CD8-positive, alpha-beta memory T cell (primary cell): ENCODE measurements around the gene DUSP18. TPM values are rescaled to one million over a fixed set of nuclear protein-coding genes. Genes with fewer than 3 reads are reported as not detected.

Source experiments
- CTCF ChIA-PET: fragments of 350-600 bp; sonication (Branson Sonifier 250); formaldehyde crosslinking; loops from one replicate; lab custom pipeline; 2021; ENCODE audit warnings: antibody characterized with exemption; lab: Charles Lee
- POLR2A ChIA-PET: fragments of 350-600 bp; sonication (Branson Sonifier 250); formaldehyde crosslinking; loops from one replicate; lab custom pipeline; 2021; ENCODE audit warnings: antibody characterized with exemption; lab: Charles Lee
- DNase-seq, 5 donors: peaks; one replicate each; pipeline versions ENCODE4 v3.0.0 to v3.0.0-alpha.2; 2020 to 2022; ENCODE audit warnings: mixed read lengths in 1 of 5
- H3K27ac ChIP-seq: one replicate; pipeline ENCODE4 v1.7.0; 2013; ENCODE audit warnings: low read depth, mild to moderate bottlenecking, low read length, moderate library complexity
- H3K27me3 ChIP-seq: 2 replicates; pipeline ENCODE4 v1.7.0; 2013; ENCODE audit warnings: low read length, mild to moderate bottlenecking; ENCODE audit not compliant: insufficient read depth, poor library complexity, severe bottlenecking
- H3K36me3 ChIP-seq: 2 replicates; pipeline ENCODE4 v1.7.0; 2013; ENCODE audit warnings: mild to moderate bottlenecking, low read length, moderate library complexity; ENCODE audit not compliant: insufficient read depth
- H3K4me1 ChIP-seq: 2 replicates; pipeline ENCODE4 v1.7.0; 2013; ENCODE audit warnings: mild to moderate bottlenecking, low read length, moderate library complexity; ENCODE audit not compliant: insufficient read depth
- H3K4me3 ChIP-seq: 2 replicates; pipeline ENCODE4 v1.7.0; 2013; ENCODE audit warnings: mild to moderate bottlenecking, low read length
- H3K9me3 ChIP-seq: 2 replicates; pipeline ENCODE4 v1.7.0; 2013; ENCODE audit warnings: mild to moderate bottlenecking, low read length
- H3K27ac Mint-ChIP-seq, 8 donors: one replicate each; pipeline ENCODE4 v1.8.0; 2020 to 2021; ENCODE audit warnings: mixed read lengths in 8 of 8, mild to moderate bottlenecking in 6 of 8, inconsistent platforms in 3 of 8, moderate library complexity in 3 of 8
- H3K27me3 Mint-ChIP-seq, 2 donors: one replicate each; pipeline ENCODE4 v1.8.0; 2020 to 2021; ENCODE audit warnings: mixed read lengths in 2 of 2, mild to moderate bottlenecking in 1 of 2, moderate library complexity in 1 of 2
- H3K36me3 Mint-ChIP-seq, 3 donors: one replicate each; pipeline ENCODE4 v1.8.0; 2020 to 2021; ENCODE audit warnings: mixed read lengths in 3 of 3, inconsistent platforms in 1 of 3, mild to moderate bottlenecking in 1 of 3
- H3K4me1 Mint-ChIP-seq, 3 donors: one replicate each; pipeline ENCODE4 v1.8.0; 2020 to 2021; ENCODE audit warnings: mixed read lengths in 3 of 3, inconsistent platforms in 1 of 3, mild to moderate bottlenecking in 1 of 3
- H3K4me3 Mint-ChIP-seq, 7 donors: one replicate each; pipeline ENCODE4 v1.8.0; 2020 to 2021; ENCODE audit warnings: mixed read lengths in 7 of 7, mild to moderate bottlenecking in 6 of 7, moderate library complexity in 4 of 7, inconsistent platforms in 2 of 7
- H3K9me3 Mint-ChIP-seq, 5 donors: one replicate each; pipeline ENCODE4 v1.8.0; 2020 to 2022; ENCODE audit warnings: mixed read lengths in 5 of 5, mild to moderate bottlenecking in 3 of 5, moderate library complexity in 2 of 5, inconsistent platforms in 1 of 5
- polyA plus RNA-seq: library from polyadenylated mRNA; unstranded; fragments of 300-500 nt; fragmentation: Illumina TruSeq; gene quantifications from one replicate; pipeline ENCODE4 v1.2.3, GENCODE V29; 2021
- total RNA-seq, 2 experiments: library from RNA; stranded (reverse); gene quantifications; one replicate each; pipeline ENCODE4 v1.2.3, GENCODE V29; 2021

Gene DUSP18
- total and polyA plus RNA-seq, 3 experiments from 2014 or later, result 11.4 to 12.5 (median 12.3) TPM

DNA sequence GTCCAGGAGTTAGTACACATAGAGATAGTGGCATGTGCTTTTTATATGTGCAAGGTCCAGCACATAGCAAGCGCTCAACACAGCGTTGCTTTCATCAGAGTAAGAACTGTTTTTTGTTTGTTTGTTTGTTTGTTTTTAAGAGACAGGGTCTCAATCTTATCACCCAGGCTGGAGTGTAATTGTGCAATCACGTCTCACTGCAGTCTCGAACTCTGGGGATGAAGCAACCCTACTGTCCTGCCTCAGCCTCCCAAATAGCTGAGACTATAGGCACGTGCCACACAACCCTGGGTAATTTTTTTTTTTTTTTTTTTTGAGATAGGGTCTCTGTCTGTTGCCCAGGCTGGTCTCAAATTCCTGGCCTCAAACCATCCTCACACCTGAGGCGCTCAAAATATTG, 49.9 kb downstream of the DUSP18 start:
- POLR2A ChIA-PET, result no interaction called here
- CTCF ChIA-PET, result no interaction called here
- no peak overlapping the region for H3K27ac Mint-ChIP-seq

DNA sequence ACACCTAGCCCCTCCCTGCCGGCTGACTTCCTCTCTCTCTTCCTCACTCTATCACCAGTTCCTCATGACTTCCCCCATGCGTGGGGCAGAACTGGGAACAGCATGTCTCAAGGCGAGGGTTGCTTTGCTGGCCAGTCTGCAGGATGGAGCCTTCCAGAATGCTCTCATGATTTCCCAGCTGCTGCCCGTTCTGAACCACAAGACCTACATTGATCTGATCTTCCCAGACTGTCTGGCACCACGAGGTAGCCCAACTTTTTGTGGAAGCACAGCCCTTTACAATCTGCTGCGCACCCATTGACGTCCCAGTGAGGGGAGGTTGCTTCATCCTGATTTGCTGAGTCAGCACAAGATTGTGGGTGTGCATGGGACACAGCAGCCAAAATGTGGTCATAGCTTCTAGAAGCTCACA, 52.1 kb downstream of the DUSP18 start:
- Mint-ChIP-seq H3K4me1 (no peaks in the 10 kb centered on the region), H3K27ac (no peak overlapping the region)

More for the DNA sequence above, 49.9 kb downstream of the DUSP18 start:
- H3K4me3 ChIP-seq, result no peak overlapping the region
- Mint-ChIP-seq H3K4me1 (no peaks in the 10 kb centered on the region), H3K9me3 (no peaks in the 10 kb centered on the region), H3K4me3 (no peak overlapping the region), H3K27me3 (peaks cover 6 to 13% of the 10 kb centered on the region in 2 donors), H3K36me3 (no peaks in the 10 kb centered on the region)
- H3K4me1 ChIP-seq, result no peaks in the 10 kb centered on the region
- DNase-seq, result no peak
- no peaks in the 10 kb centered on the region for H3K36me3 ChIP-seq
- H3K27me3 ChIP-seq, result no peaks in the 10 kb centered on the region
- H3K27ac ChIP-seq, result no peak overlapping the region
- H3K9me3 ChIP-seq, result no peaks in the 10 kb centered on the region

DNA sequence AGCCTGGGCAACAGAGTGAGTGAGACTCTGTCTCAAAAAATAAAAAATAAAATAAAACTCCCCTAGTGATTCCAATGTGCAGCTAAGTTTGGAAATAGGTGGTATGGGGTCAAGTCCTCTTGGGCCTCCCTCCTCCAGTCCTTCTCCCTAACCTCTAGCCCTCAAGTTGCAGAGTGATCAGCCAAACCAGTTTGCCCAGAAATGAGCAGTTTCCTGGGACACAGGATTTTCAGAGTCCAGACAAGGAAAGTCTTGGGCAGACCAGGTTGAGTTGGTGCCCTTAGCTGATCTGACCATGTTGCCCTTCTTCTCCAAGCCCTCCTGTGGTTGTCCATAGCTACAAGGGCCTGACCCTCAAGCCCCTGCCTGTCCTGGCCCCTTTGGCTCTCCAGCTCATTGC, 52.8 kb downstream of the DUSP18 start:
- CTCF ChIA-PET, result no interaction called here
- Histone ChIP-seq H3K27ac (no peak overlapping the region), H3K36me3 (no peaks in the 10 kb centered on the region), H3K9me3 (no peaks in the 10 kb centered on the region), H3K4me1 (no peaks in the 10 kb centered on the region), H3K27me3 (no peaks in the 10 kb centered on the region), H3K4me3 (no peak overlapping the region)
- H3K36me3 Mint-ChIP-seq, result no peaks in the 10 kb centered on the region
- DNase-seq, result no peak
- no peak overlapping the region for H3K27ac Mint-ChIP-seq
- POLR2A ChIA-PET, result no interaction called here
- no peaks in the 10 kb centered on the region for H3K4me1 Mint-ChIP-seq
- H3K9me3 Mint-ChIP-seq, result no peaks in the 10 kb centered on the region
- peaks cover 11 to 18% of the 10 kb centered on the region in 2 donors for H3K27me3 Mint-ChIP-seq
- H3K4me3 Mint-ChIP-seq, result no peak overlapping the region

More for the DNA sequence above, 52.1 kb downstream of the DUSP18 start:
- no peak for DNase-seq
- H3K4me3 Mint-ChIP-seq, result no peak overlapping the region
- Histone ChIP-seq H3K4me3 (no peak overlapping the region), H3K4me1 (no peaks in the 10 kb centered on the region), H3K9me3 (no peaks in the 10 kb centered on the region), H3K36me3 (no peaks in the 10 kb centered on the region), H3K27me3 (no peaks in the 10 kb centered on the region), H3K27ac (no peak overlapping the region)
- ChIA-PET POLR2A (no interaction called here), CTCF (interaction anchor here (1.2 kb wide), 1 partner anchor 8 kb away, joined by 3 read pairs; no protein-coding TSS in a partner anchor)
- peaks cover 11 to 18% of the 10 kb centered on the region in 2 donors for H3K27me3 Mint-ChIP-seq
- H3K36me3 Mint-ChIP-seq, result no peaks in the 10 kb centered on the region
- H3K9me3 Mint-ChIP-seq, result no peaks in the 10 kb centered on the region

DNA sequence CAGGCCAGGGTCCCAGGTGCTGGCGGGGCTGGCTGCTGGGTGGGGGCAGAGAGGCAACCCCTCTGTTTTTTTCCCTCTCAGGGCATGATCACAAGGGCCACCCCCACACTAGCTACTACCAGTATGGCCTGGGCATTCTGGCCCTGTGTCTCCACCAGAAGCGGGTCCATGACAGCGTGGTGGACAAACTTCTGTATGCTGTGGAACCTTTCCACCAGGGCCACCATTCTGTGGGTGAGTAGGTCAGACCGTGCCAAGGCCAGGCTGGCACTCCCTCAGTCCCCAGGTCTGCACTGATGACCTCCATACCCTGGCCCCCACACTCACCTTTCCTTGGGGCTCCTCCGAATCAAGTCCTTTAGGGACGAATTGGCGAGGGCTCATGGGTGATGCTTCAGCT, 53.4 kb downstream of the DUSP18 start:
- Mint-ChIP-seq H3K27ac (no peak overlapping the region), H3K36me3 (no peaks in the 10 kb centered on the region), H3K9me3 (no peaks in the 10 kb centered on the region), H3K4me1 (no peaks in the 10 kb centered on the region), H3K27me3 (peaks cover 17 to 21% of the 10 kb centered on the region in 2 donors), H3K4me3 (no peak overlapping the region)
- no peak overlapping the region for H3K27ac ChIP-seq
- H3K27me3 ChIP-seq, result no peaks in the 10 kb centered on the region
- CTCF ChIA-PET, result no interaction called here
- no peaks in the 10 kb centered on the region for H3K36me3 ChIP-seq
- no peak overlapping the region for H3K4me3 ChIP-seq
- no peaks in the 10 kb centered on the region for H3K4me1 ChIP-seq
- DNase-seq, result no peak
- POLR2A ChIA-PET, result no interaction called here
- H3K9me3 ChIP-seq, result no peaks in the 10 kb centered on the region

DNA sequence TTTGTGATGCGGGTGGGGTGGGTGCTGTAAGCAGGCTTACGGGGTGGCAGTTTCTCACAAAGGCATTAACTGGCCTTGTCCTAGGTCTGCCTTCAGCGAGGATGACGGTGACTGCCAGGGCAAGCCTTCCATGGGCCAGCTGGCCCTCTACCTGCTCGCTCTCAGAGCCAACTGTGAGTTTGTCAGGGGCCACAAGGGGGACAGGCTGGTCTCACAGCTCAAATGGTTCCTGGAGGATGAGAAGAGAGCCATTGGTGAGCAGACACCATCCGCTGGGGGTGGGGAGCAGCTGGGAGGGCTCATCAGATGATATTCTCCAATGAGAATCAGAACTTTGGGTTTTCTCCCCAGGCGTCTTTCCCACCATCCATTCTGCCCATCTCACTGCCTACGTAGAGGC, 54.9 kb downstream of the DUSP18 start:
- no peaks in the 10 kb centered on the region for H3K9me3 Mint-ChIP-seq
- H3K4me3 ChIP-seq, result no peak overlapping the region
- no peaks in the 10 kb centered on the region for H3K4me1 Mint-ChIP-seq
- no peaks in the 10 kb centered on the region for H3K4me1 ChIP-seq
- no peak overlapping the region for H3K27ac ChIP-seq
- H3K27me3 Mint-ChIP-seq, result peaks cover 17 to 21% of the 10 kb centered on the region in 2 donors
- ChIA-PET CTCF (no interaction called here), POLR2A (no interaction called here)
- no peaks in the 10 kb centered on the region for H3K27me3 ChIP-seq
- H3K27ac Mint-ChIP-seq, result no peak overlapping the region
- no peak overlapping the region for H3K4me3 Mint-ChIP-seq
- H3K36me3 ChIP-seq, result no peaks in the 10 kb centered on the region
- no peaks in the 10 kb centered on the region for H3K9me3 ChIP-seq
- no peaks in the 10 kb centered on the region for H3K36me3 Mint-ChIP-seq
- DNase-seq, result no peak

Other genes with a start within 250 kb of the DUSP18 start
- gene MTFP1, start 242.1 kb downstream of the DUSP18 start, total RNA-seq, result 100 to 1,000 TPM; 104 to 110 TPM
- gene MTFP1, start 242.1 kb downstream of the DUSP18 start, polyA plus RNA-seq, result 43.1 TPM
- not detected for gene SEC14L3, start 195.9 kb downstream of the DUSP18 start, total RNA-seq
- gene SEC14L3, start 195.9 kb downstream of the DUSP18 start, polyA plus RNA-seq, result not detected
- not detected for gene SEC14L4, start 162.2 kb downstream of the DUSP18 start, total RNA-seq
- not detected for gene SEC14L4, start 162.2 kb downstream of the DUSP18 start, polyA plus RNA-seq
- not detected for gene SEC14L6, start 121.1 kb downstream of the DUSP18 start, total RNA-seq
- 0.18 TPM for gene SEC14L6, start 121.1 kb downstream of the DUSP18 start, polyA plus RNA-seq
- under 1 TPM; 0.13 to 0.31 TPM for gene GAL3ST1, start 93.2 kb downstream of the DUSP18 start, total RNA-seq
- 0.13 TPM for gene GAL3ST1, start 93.2 kb downstream of the DUSP18 start, polyA plus RNA-seq
- 100 to 1,000 TPM; 186 to 187 TPM for gene PES1, start 76.0 kb downstream of the DUSP18 start, total RNA-seq
- 46.5 TPM for gene PES1, start 76.0 kb downstream of the DUSP18 start, polyA plus RNA-seq
- gene TCN2, start 60.7 kb downstream of the DUSP18 start, total RNA-seq, result under 1 TPM; 0.11 to 0.28 TPM
- gene TCN2, start 60.7 kb downstream of the DUSP18 start, polyA plus RNA-seq, result 0.63 TPM
- 1 to 10 TPM; 7.1 to 8.4 TPM for gene SLC35E4, start 32.1 kb downstream of the DUSP18 start, total RNA-seq
- gene SLC35E4, start 32.1 kb downstream of the DUSP18 start, polyA plus RNA-seq, result 3.3 TPM
- under 1 TPM; 0.66 to 0.74 TPM for gene OSBP2, start 27.0 kb upstream of the DUSP18 start, total RNA-seq
- 0.74 TPM for gene OSBP2, start 27.0 kb upstream of the DUSP18 start, polyA plus RNA-seq